BE2C (cell line): ENCODE measurements around the gene AAK1.
"Not testable (repeated sequence)": the region's sequence is repeated elsewhere in the genome, so short reads cannot be mapped to it uniquely, and the experiment has no call there.

Experiments
- DNase-seq: peaks from one replicate; pipeline ENCODE4 v3.0.0-alpha.2; 2020
- H3K27me3 ChIP-seq: fragments of 250-450 bp; sonication (Bioruptor Pico); 2 replicates; pipeline ENCODE4 v1.5.1; 2020; ENCODE audit warnings: mild to moderate bottlenecking
- H3K36me3 ChIP-seq: fragments of 250-450 bp; sonication (Bioruptor Pico); 2 replicates; pipeline ENCODE4 v1.5.1; 2020; ENCODE audit warnings: mild to moderate bottlenecking
- H3K4me1 ChIP-seq: fragments of 250-450 bp; sonication (Bioruptor Pico); 2 replicates; pipeline ENCODE4 v1.5.1; 2020
- H3K4me3 ChIP-seq: 2 replicates; pipeline ENCODE4 v1.5.1; 2011; ENCODE audit warnings: low read depth, low read length
- H3K9me3 ChIP-seq: fragments of 250-450 bp; sonication (Bioruptor Pico); 2 replicates; pipeline ENCODE4 v1.5.1; 2020
- TF ChIP-seq, protein P1 (sequence below): IDR thresholded peaks from 2 replicates; pipeline ENCODE4 v1.5.1; 2012; ENCODE audit warnings: mild to moderate bottlenecking, low read depth, low read length

AAK1 gene

DNA sequence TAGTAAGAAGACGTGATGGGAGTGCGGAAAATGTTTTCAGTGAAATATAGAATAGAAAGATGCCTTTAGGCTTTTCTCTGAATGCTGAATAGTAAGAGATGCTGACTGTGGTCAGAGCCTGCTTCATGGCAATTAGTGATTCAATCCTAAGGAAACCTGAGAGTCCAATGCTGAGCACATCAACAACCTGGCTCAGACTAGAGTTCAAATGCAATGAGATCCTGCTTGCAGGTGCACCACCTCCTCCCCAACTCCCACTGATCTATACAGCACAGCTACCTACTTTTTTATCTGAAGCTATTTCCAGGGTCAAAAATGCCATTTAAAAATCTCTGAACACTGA lies 65.4 kb downstream of the AAK1 start:
- TF ChIP-seq, protein P1, sequence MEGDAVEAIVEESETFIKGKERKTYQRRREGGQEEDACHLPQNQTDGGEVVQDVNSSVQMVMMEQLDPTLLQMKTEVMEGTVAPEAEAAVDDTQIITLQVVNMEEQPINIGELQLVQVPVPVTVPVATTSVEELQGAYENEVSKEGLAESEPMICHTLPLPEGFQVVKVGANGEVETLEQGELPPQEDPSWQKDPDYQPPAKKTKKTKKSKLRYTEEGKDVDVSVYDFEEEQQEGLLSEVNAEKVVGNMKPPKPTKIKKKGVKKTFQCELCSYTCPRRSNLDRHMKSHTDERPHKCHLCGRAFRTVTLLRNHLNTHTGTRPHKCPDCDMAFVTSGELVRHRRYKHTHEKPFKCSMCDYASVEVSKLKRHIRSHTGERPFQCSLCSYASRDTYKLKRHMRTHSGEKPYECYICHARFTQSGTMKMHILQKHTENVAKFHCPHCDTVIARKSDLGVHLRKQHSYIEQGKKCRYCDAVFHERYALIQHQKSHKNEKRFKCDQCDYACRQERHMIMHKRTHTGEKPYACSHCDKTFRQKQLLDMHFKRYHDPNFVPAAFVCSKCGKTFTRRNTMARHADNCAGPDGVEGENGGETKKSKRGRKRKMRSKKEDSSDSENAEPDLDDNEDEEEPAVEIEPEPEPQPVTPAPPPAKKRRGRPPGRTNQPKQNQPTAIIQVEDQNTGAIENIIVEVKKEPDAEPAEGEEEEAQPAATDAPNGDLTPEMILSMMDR: no peak
- Histone ChIP-seq H3K9me3 (no peaks in the 10 kb centered on the region), H3K4me1 (no peaks in the 10 kb centered on the region), H3K36me3 (no peaks in the 10 kb centered on the region), H3K4me3 (no peak overlapping the region), H3K27me3 (no peaks in the 10 kb centered on the region)
- no peak for DNase-seq

DNA sequence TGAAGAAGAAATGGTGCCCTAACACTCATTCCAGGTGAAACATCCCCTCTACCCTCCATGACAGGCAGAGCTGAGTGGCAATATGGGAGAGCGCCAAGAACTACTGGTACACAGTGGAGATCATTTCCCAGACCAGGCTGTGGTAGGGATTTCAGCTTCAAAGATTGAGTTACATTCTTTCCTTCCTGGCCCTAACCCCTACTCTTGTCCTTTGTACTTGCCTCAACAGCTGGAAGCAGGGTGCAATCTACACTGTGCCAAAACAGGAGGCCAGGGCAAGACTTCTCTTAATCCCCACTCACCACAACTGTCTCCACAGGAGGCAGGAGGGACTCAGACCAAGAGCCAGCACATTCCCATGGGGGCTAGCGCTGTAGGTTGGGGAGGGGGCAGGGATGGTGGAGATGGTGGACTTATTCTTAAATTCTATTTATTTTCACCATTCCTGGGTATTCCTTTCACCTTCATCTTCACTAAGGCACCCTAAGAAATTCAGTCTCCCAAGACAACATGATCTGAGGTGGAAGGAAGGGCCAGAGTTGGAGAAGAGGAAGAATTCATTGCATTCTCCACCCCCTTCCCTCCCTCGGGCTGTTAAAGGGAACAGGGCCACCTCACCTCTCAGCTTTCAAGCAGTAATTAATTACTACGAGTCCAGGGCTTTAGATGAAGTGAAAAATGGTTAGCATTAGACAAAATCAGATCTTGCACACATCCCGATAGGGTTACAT lies 65.9 kb downstream of the AAK1 start:
- no peak overlapping the region for H3K4me3 ChIP-seq
- TF ChIP-seq, protein P1: no peak
- no peaks in the 10 kb centered on the region for H3K9me3 ChIP-seq
- DNase-seq: no peak
- H3K36me3 ChIP-seq: no peaks in the 10 kb centered on the region
- H3K27me3 ChIP-seq: no peaks in the 10 kb centered on the region
- no peaks in the 10 kb centered on the region for H3K4me1 ChIP-seq

DNA sequence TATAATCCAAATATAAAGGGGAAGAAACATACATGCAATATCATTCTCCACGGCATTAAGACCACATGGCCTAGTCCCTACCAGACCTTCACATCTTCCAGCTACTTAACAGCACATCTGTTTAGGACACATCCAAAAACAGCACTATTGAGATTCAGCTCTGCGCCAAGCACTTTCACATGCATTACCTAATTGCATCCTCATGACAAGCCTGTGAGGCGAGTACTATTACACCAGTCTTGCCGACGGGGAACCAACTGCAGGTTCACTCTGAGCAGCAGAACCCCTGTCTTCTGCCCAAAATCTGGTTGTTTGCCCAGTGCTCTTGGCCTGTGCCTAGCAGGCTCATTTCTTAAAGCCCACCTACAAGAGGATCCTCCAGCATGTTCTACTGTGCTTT lies 66.7 kb downstream of the AAK1 start:
- TF ChIP-seq, protein P1: no peak
- H3K27me3 ChIP-seq: no peaks in the 10 kb centered on the region

DNA sequence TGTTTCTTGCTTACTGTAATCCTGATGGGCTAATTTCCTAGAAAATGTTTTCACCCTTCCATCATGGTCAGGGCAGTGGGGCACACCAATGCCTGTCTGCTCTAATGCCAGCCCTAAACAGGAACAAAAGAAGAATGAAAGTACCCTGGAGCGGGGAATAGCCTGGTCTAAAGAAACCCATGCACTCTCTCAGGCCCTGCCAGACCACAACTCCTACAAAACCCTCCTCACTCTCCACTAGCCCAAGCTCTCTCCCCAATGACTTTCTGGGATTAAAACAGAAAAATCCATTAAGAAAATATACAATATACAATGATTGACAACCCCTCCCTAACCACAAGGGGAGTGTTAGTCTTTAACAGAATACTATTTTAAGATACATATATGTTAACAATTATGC lies 67.6 kb downstream of the AAK1 start:
- Histone ChIP-seq H3K4me1 (no peaks in the 10 kb centered on the region), H3K9me3 (no peaks in the 10 kb centered on the region), H3K27me3 (no peaks in the 10 kb centered on the region), H3K4me3 (no peak overlapping the region), H3K36me3 (no peaks in the 10 kb centered on the region)
- DNase-seq: no peak
- TF ChIP-seq, protein P1: no peak

More for the DNA sequence above, 66.7 kb downstream of the AAK1 start:
- no peaks in the 10 kb centered on the region for H3K4me1 ChIP-seq
- H3K36me3 ChIP-seq: no peaks in the 10 kb centered on the region
- no peak for DNase-seq
- H3K9me3 ChIP-seq: no peaks in the 10 kb centered on the region
- no peak overlapping the region for H3K4me3 ChIP-seq

DNA sequence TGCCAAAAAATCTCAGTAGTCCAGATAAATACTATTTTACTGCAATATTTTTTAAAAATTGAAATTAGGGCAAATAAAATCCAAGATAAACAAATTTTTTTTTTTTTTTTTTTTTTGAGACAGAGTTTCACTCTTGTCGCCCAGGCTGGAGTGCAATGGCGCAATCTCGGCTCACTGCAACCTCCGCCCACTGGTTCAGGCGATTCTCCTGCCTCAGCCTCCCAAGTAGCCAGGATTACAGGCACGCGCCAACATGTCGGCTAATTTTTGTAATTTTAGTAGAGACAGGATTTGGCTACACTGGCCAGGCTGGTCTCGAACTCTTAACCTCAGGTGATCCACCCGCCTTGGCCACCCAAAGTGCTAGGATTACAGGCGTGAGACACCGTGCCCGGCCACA lies 68.2 kb downstream of the AAK1 start:
- H3K27me3 ChIP-seq, H3K9me3 ChIP-seq, H3K4me3 ChIP-seq, DNase-seq, H3K36me3 ChIP-seq, H3K4me1 ChIP-seq: not testable (repeated sequence)

DNA sequence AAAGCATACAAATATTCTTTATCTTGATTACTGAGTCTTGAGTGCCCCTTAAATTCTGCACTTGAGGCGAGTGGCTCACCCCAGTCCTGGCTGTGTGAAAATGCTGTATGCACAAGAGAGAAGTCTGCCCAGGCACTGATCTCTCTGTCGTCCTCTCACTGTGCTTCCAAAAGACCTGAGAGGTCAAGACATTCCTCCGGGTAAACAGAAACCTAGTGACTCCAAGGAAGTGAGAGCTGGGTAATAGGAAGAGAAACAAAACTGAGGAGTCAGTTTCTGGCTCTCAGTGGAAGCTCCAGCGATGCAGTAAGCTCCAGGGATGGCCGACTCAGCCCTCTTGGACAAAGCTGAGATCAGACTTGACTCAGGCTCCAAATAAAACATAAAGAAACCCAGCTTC lies 70.9 kb downstream of the AAK1 start:
- Histone ChIP-seq H3K27me3 (no peaks in the 10 kb centered on the region), H3K36me3 (no peaks in the 10 kb centered on the region), H3K9me3 (no peaks in the 10 kb centered on the region), H3K4me3 (no peak overlapping the region), H3K4me1 (no peaks in the 10 kb centered on the region)
- TF ChIP-seq, protein P1: no peak
- no peak for DNase-seq

DNA sequence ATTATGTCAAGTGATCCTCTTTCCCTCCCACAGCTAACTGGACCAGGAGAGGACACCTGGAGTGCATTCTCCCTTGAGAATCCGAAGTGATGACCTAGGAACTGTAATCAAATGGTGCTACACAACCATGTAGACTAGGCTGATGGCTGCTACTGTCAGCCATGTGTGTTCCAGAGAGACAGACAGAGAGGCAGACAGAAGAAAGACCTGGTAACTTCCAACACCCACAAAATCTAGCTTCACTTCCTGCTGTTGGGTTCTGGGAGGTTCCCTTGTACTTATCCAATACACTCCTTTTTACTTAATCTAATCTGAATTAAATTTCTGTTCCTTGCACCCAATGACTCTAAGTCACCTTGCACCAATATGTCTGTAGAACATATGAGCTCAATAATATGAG lies 72.3 kb downstream of the AAK1 start:
- DNase-seq: no peak
- no peak overlapping the region for H3K4me3 ChIP-seq
- no peaks in the 10 kb centered on the region for H3K36me3 ChIP-seq
- no peaks in the 10 kb centered on the region for H3K27me3 ChIP-seq
- TF ChIP-seq, protein P1: no peak
- no peaks in the 10 kb centered on the region for H3K9me3 ChIP-seq
- no peaks in the 10 kb centered on the region for H3K4me1 ChIP-seq
